GM23338 (cell line): ENCODE results near the gene NSUN7. TPM values are rescaled to one million over a fixed set of nuclear protein-coding genes. Genes with fewer than 3 reads are reported as not detected.

Experiments
- ATAC-seq: fragments of 200-7000 bp; cut with Tn5 transposase; 3 replicates; pipeline ENCODE4 v1.9.1; 2020
- DNase-seq: peaks from one replicate; pipeline ENCODE4 v3.0.0-alpha.2; 2015; ENCODE audit warnings: low spot score
- H2AFZ ChIP-seq: fragments of 200-600 bp; sonication (generic); 2 replicates; pipeline ENCODE4 v1.8.0; 2016; ENCODE audit warnings: antibody characterized with exemption, mild to moderate bottlenecking, moderate library complexity
- H3F3A ChIP-seq: fragments of 200-600 bp; sonication (generic); replicated peaks from 2 replicates; pipeline ENCODE4 v1.8.0; 2017; ENCODE audit warnings: antibody characterized with exemption, mixed run types, low read depth
- H3K27ac ChIP-seq: fragments of 200-600 bp; sonication (generic); 2 replicates; pipeline ENCODE4 v1.6.1; 2016; ENCODE audit warnings: low read depth
- H3K27me3 ChIP-seq: fragments of 200-600 bp; sonication (generic); 2 replicates; pipeline ENCODE4 v1.8.0; 2016; ENCODE audit warnings: mild to moderate bottlenecking, mixed run types, moderate library complexity; ENCODE audit not compliant: insufficient read depth
- H3K36me3 ChIP-seq: fragments of 200-600 bp; sonication (generic); 2 replicates; pipeline ENCODE4 v1.8.0; 2016; ENCODE audit warnings: mild to moderate bottlenecking; ENCODE audit not compliant: insufficient read depth
- H3K4me1 ChIP-seq: fragments of 200-600 bp; sonication (generic); 2 replicates; pipeline ENCODE4 v1.8.0; 2016; ENCODE audit warnings: mild to moderate bottlenecking, moderate library complexity; ENCODE audit not compliant: insufficient read depth
- H3K4me2 ChIP-seq: fragments of 200-600 bp; sonication (generic); 2 replicates; pipeline ENCODE4 v1.7.1; 2017; ENCODE audit warnings: mixed run types
- H3K4me3 ChIP-seq: fragments of 200-600 bp; sonication (generic); 2 replicates; pipeline ENCODE4 v1.6.1; 2016; ENCODE audit warnings: mixed run types
- H3K79me2 ChIP-seq: fragments of 200-600 bp; sonication (generic); replicated peaks from 2 replicates; pipeline ENCODE4 v1.8.0; 2017; ENCODE audit warnings: mild to moderate bottlenecking; ENCODE audit not compliant: insufficient read depth
- H3K9me2 ChIP-seq: fragments of 200-600 bp; sonication (generic); 2 replicates; pipeline ENCODE4 v1.8.0; 2017; ENCODE audit not compliant: insufficient read depth
- H4K20me1 ChIP-seq: fragments of 200-600 bp; sonication (generic); replicated peaks from 2 replicates; pipeline ENCODE4 v1.8.0; 2017; ENCODE audit warnings: mild to moderate bottlenecking; ENCODE audit not compliant: insufficient read depth
- H3K27ac Mint-ChIP-seq: 2 replicates; pipeline ENCODE4 v1.8.0; 2020; ENCODE audit warnings: inconsistent platforms, mild to moderate bottlenecking, moderate library complexity, mixed read lengths
- H3K27me3 Mint-ChIP-seq: 3 replicates; pipeline ENCODE4 v1.8.0; 2022; ENCODE audit warnings: low read depth, mild to moderate bottlenecking, moderate library complexity, mixed read lengths, inconsistent platforms; ENCODE audit not compliant: insufficient read depth, poor library complexity
- H3K36me3 Mint-ChIP-seq: 3 replicates; pipeline ENCODE4 v1.8.0; 2021; ENCODE audit warnings: low read depth, mild to moderate bottlenecking, inconsistent platforms, moderate library complexity, mixed read lengths
- H3K4me1 Mint-ChIP-seq: 3 replicates; pipeline ENCODE4 v1.8.0; 2020; ENCODE audit warnings: mild to moderate bottlenecking, inconsistent platforms, mixed read lengths
- H3K4me3 Mint-ChIP-seq: 3 replicates; pipeline ENCODE4 v1.8.0; 2021; ENCODE audit warnings: moderate library complexity, mild to moderate bottlenecking, inconsistent platforms, mixed read lengths
- H3K9me3 Mint-ChIP-seq: 3 replicates; pipeline ENCODE4 v1.8.0; 2020; ENCODE audit warnings: moderate library complexity, mild to moderate bottlenecking, inconsistent platforms, mixed read lengths
- CREB1 ChIP-seq: fragments of 250-450 bp; sonication (Bioruptor Pico); IDR thresholded peaks from 2 replicates; pipeline ENCODE4 v1.5.0; 2020; ENCODE audit warnings: low read depth, mild to moderate bottlenecking, moderate library complexity
- EZH2 ChIP-seq: fragments of 200-600 bp; sonication (generic); IDR thresholded peaks from one replicate; pipeline ENCODE4 v1.8.0; 2017; ENCODE audit warnings: antibody characterized with exemption, mild to moderate bottlenecking, low read depth; ENCODE audit not compliant: unreplicated experiment
- EZH2phosphoT487 ChIP-seq: fragments of 200-600 bp; sonication (generic); IDR thresholded peaks from one replicate; pipeline ENCODE4 v1.8.1; 2018; ENCODE audit warnings: antibody characterized with exemption; ENCODE audit not compliant: unreplicated experiment
- JUNB ChIP-seq: IDR thresholded peaks from one replicate; pipeline ENCODE4 v1.6.1; 2016; ENCODE audit warnings: antibody characterized with exemption; ENCODE audit not compliant: unreplicated experiment
- POLR2AphosphoS5 ChIP-seq: IDR thresholded peaks from 2 replicates; pipeline ENCODE4 v1.6.1; 2016; ENCODE audit warnings: antibody characterized with exemption, low read depth
- STAT1 ChIP-seq: IDR thresholded peaks from one replicate; pipeline ENCODE4 v1.6.1; 2016; ENCODE audit warnings: antibody characterized with exemption; ENCODE audit not compliant: unreplicated experiment
- ZNF331 ChIP-seq: fragments of 250-450 bp; sonication (Bioruptor Pico); IDR thresholded peaks from 2 replicates; pipeline ENCODE4 v1.5.0; 2020; ENCODE audit warnings: low read depth, mild to moderate bottlenecking, moderate library complexity
- polyA plus RNA-seq: library from polyadenylated mRNA; unstranded; fragments of >200 nt; fragmentation: Nextera tagmentation; extraction: Ambion mirVana; gene quantifications from 2 replicates; pipeline ENCODE4 v1.2.1, GENCODE V29; 2016
- total RNA-seq: library from RNA; depleted of rRNA; stranded (reverse); fragments of >200 nt; shearing (Covaris generic); gene quantifications from 2 replicates; pipeline ENCODE4 v1.2.3, GENCODE V29; 2014
- TF ChIP-seq, protein P1 (sequence below): fragments of 250-450 bp; sonication (Bioruptor Pico); IDR thresholded peaks from 2 replicates; pipeline ENCODE4 v1.5.0; 2020; ENCODE audit warnings: mild to moderate bottlenecking, moderate library complexity
- TF ChIP-seq, protein P2 (sequence below): IDR thresholded peaks from 2 replicates; pipeline ENCODE4 v1.6.1; 2016; ENCODE audit warnings: antibody characterized with exemption
- TF ChIP-seq, protein P3 (sequence below), 2 experiments: fragments of 200-600 bp in 1 of 2; sonication (generic) in 1 of 2; conservative IDR thresholded peaks; 2 replicates each; pipeline versions ENCODE4 v1.5.1 to v1.6.1; 2016 to 2017; ENCODE audit warnings: antibody characterized with exemption in 2 of 2, low read depth in 2 of 2, mild to moderate bottlenecking in 2 of 2, moderate library complexity in 1 of 2

Gene NSUN7
- total and polyA plus RNA-seq, 2 experiments from 2014 or later: 28.8 to 29.0 TPM

DNA sequence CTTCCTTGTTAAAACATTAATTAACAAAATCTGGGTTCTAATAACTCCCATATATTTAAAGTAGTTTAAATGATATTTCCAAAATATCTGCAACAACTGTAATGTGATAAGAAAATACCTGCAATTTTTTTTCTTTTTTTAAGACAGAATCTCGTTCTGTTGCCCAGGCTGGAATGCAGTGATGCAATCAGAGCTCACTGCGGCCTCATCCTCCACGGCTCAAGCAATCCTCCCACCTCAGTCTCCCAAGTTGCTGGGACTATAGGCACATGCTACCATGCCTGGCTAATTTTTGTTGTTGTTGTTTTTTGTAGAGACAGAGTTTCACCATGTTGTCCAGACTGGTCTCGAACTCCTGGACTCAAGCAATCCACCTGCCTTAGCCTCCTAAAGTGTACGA, 45.7 kb upstream of the NSUN7 start:
- no peak overlapping the region for H3K27ac Mint-ChIP-seq
- no peaks in the 10 kb centered on the region for H3F3A ChIP-seq
- no peaks in the 10 kb centered on the region for H3K9me3 Mint-ChIP-seq
- DNase-seq: no peak
- H3K9me2 ChIP-seq: no peaks in the 10 kb centered on the region
- H3K36me3 Mint-ChIP-seq: no peaks in the 10 kb centered on the region
- no peak overlapping the region for H2AFZ ChIP-seq
- no peaks in the 10 kb centered on the region for H3K79me2 ChIP-seq
- H3K27ac ChIP-seq: no peak overlapping the region
- no peak for TF ChIP-seq EZH2
- TF ChIP-seq JUNB: no peak
- TF ChIP-seq, protein P1, sequence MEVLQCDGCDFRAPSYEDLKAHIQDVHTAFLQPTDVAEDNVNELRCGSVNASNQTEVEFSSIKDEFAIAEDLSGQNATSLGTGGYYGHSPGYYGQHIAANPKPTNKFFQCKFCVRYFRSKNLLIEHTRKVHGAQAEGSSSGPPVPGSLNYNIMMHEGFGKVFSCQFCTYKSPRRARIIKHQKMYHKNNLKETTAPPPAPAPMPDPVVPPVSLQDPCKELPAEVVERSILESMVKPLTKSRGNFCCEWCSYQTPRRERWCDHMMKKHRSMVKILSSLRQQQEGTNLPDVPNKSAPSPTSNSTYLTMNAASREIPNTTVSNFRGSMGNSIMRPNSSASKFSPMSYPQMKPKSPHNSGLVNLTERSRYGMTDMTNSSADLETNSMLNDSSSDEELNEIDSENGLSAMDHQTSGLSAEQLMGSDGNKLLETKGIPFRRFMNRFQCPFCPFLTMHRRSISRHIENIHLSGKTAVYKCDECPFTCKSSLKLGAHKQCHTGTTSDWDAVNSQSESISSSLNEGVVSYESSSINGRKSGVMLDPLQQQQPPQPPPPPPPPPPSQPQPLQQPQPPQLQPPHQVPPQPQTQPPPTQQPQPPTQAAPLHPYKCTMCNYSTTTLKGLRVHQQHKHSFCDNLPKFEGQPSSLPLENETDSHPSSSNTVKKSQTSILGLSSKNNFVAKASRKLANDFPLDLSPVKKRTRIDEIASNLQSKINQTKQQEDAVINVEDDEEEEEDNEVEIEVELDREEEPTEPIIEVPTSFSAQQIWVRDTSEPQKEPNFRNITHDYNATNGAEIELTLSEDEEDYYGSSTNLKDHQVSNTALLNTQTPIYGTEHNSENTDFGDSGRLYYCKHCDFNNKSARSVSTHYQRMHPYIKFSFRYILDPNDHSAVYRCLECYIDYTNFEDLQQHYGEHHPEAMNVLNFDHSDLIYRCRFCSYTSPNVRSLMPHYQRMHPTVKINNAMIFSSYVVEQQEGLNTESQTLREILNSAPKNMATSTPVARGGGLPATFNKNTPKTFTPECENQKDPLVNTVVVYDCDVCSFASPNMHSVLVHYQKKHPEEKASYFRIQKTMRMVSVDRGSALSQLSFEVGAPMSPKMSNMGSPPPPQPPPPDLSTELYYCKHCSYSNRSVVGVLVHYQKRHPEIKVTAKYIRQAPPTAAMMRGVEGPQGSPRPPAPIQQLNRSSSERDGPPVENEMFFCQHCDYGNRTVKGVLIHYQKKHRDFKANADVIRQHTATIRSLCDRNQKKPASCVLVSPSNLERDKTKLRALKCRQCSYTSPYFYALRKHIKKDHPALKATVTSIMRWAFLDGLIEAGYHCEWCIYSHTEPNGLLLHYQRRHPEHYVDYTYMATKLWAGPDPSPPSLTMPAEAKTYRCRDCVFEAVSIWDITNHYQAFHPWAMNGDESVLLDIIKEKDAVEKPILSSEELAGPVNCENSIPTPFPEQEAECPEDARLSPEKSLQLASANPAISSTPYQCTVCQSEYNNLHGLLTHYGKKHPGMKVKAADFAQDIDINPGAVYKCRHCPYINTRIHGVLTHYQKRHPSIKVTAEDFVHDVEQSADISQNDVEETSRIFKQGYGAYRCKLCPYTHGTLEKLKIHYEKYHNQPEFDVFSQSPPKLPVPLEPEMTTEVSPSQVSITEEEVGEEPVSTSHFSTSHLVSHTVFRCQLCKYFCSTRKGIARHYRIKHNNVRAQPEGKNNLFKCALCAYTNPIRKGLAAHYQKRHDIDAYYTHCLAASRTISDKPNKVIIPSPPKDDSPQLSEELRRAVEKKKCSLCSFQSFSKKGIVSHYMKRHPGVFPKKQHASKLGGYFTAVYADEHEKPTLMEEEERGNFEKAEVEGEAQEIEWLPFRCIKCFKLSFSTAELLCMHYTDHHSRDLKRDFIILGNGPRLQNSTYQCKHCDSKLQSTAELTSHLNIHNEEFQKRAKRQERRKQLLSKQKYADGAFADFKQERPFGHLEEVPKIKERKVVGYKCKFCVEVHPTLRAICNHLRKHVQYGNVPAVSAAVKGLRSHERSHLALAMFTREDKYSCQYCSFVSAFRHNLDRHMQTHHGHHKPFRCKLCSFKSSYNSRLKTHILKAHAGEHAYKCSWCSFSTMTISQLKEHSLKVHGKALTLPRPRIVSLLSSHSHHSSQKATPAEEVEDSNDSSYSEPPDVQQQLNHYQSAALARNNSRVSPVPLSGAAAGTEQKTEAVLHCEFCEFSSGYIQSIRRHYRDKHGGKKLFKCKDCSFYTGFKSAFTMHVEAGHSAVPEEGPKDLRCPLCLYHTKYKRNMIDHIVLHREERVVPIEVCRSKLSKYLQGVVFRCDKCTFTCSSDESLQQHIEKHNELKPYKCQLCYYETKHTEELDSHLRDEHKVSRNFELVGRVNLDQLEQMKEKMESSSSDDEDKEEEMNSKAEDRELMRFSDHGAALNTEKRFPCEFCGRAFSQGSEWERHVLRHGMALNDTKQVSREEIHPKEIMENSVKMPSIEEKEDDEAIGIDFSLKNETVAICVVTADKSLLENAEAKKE (CRISPR knock-in tag): no peak
- TF ChIP-seq CREB1 (CRISPR knock-in tag): no peak
- no peak for TF ChIP-seq EZH2phosphoT487
- TF ChIP-seq ZNF331 (CRISPR knock-in tag): no peak
- TF ChIP-seq STAT1: no peak
- TF ChIP-seq, protein P2, sequence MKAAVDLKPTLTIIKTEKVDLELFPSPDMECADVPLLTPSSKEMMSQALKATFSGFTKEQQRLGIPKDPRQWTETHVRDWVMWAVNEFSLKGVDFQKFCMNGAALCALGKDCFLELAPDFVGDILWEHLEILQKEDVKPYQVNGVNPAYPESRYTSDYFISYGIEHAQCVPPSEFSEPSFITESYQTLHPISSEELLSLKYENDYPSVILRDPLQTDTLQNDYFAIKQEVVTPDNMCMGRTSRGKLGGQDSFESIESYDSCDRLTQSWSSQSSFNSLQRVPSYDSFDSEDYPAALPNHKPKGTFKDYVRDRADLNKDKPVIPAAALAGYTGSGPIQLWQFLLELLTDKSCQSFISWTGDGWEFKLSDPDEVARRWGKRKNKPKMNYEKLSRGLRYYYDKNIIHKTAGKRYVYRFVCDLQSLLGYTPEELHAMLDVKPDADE: no peak
- TF ChIP-seq POLR2AphosphoS5: no peak
- TF ChIP-seq, protein P3, sequence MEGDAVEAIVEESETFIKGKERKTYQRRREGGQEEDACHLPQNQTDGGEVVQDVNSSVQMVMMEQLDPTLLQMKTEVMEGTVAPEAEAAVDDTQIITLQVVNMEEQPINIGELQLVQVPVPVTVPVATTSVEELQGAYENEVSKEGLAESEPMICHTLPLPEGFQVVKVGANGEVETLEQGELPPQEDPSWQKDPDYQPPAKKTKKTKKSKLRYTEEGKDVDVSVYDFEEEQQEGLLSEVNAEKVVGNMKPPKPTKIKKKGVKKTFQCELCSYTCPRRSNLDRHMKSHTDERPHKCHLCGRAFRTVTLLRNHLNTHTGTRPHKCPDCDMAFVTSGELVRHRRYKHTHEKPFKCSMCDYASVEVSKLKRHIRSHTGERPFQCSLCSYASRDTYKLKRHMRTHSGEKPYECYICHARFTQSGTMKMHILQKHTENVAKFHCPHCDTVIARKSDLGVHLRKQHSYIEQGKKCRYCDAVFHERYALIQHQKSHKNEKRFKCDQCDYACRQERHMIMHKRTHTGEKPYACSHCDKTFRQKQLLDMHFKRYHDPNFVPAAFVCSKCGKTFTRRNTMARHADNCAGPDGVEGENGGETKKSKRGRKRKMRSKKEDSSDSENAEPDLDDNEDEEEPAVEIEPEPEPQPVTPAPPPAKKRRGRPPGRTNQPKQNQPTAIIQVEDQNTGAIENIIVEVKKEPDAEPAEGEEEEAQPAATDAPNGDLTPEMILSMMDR (conservative IDR thresholded peaks at IDR 0.05; ENCODE audit: low read depth in 2 of 2): no peak
- H3K27me3 Mint-ChIP-seq: peaks cover 10% of the 10 kb centered on the region
- H3K36me3 ChIP-seq: no peaks in the 10 kb centered on the region
- ATAC-seq: no peak
- H3K4me1 Mint-ChIP-seq: peaks cover 20% of the 10 kb centered on the region
- H3K4me1 ChIP-seq: peaks cover 17% of the 10 kb centered on the region; the same call in 1 of the 2 replicates
- no peaks in the 10 kb centered on the region for H3K27me3 ChIP-seq
- H4K20me1 ChIP-seq: no peaks in the 10 kb centered on the region
- H3K4me3 Mint-ChIP-seq: no peak overlapping the region
- H3K4me3 ChIP-seq: no peak overlapping the region
- no peak overlapping the region for H3K4me2 ChIP-seq
